Measurements from ENCODE around the gene TARS1. TPM values are rescaled to one million over a fixed set of nuclear protein-coding genes. Genes with fewer than 3 reads are reported as not detected.
"Not testable (repeated sequence)": the region's sequence is repeated elsewhere in the genome, so short reads cannot be mapped to it uniquely, and the experiment has no call there.

Gene TARS1
- total RNA-seq, 1 experiment from 2014 or later, result 250 TPM

GRCh38 chr5:33488558-33489355 lies 48.0 kb downstream of the TARS1 start:
- DNase-seq, result no peak
- Histone ChIP-seq H3K36me3 (replicated peaks; ENCODE audit: control insufficient read depth, insufficient read depth, low read length) (no peaks in the 10 kb centered on the region), H3K27me3 (ENCODE audit: control insufficient read depth, insufficient read depth, low read length) (no peaks in the 10 kb centered on the region), H3K4me3 (ENCODE audit: insufficient read depth, low read depth, low read length) (no peak overlapping the region)

GRCh38 chr5:33489481-33490067 lies 48.8 kb downstream of the TARS1 start:
- no peaks in the 10 kb centered on the region for H3K27me3 ChIP-seq (ENCODE audit: control insufficient read depth, insufficient read depth, low read length)
- no peak overlapping the region for H3K4me3 ChIP-seq (ENCODE audit: insufficient read depth, low read depth, low read length)
- no peaks in the 10 kb centered on the region for H3K36me3 ChIP-seq (replicated peaks; ENCODE audit: control insufficient read depth, insufficient read depth, low read length)
- no peak for DNase-seq

GRCh38 chr5:33490071-33490665 lies 49.4 kb downstream of the TARS1 start:
- Histone ChIP-seq H3K36me3 (replicated peaks; ENCODE audit: control insufficient read depth, insufficient read depth, low read length) (no peaks in the 10 kb centered on the region), H3K4me3 (ENCODE audit: insufficient read depth, low read depth, low read length) (no peak overlapping the region), H3K27me3 (ENCODE audit: control insufficient read depth, insufficient read depth, low read length) (no peaks in the 10 kb centered on the region)
- no peak for DNase-seq

GRCh38 chr5:33491941-33492340 lies 51.2 kb downstream of the TARS1 start:
- no peaks in the 10 kb centered on the region for H3K36me3 ChIP-seq (replicated peaks; ENCODE audit: control insufficient read depth, insufficient read depth, low read length)
- no peak for DNase-seq
- no peaks in the 10 kb centered on the region for H3K27me3 ChIP-seq (ENCODE audit: control insufficient read depth, insufficient read depth, low read length)
- H3K4me3 ChIP-seq (ENCODE audit: insufficient read depth, low read depth, low read length), result no peak overlapping the region

GRCh38 chr5:33494466-33494865 lies 53.7 kb downstream of the TARS1 start:
- Histone ChIP-seq H3K27me3 (ENCODE audit: control insufficient read depth, insufficient read depth, low read length) (no peaks in the 10 kb centered on the region), H3K36me3 (replicated peaks; ENCODE audit: control insufficient read depth, insufficient read depth, low read length) (no peaks in the 10 kb centered on the region), H3K4me3 (ENCODE audit: insufficient read depth, low read depth, low read length) (no peak overlapping the region)
- DNase-seq, result no peak

- peak; percentile 53 for DNase-seq
- H3K4me3 ChIP-seq (ENCODE audit: insufficient read depth, low read depth, low read length), result no peak overlapping the region
- H3K27me3 ChIP-seq (ENCODE audit: control insufficient read depth, insufficient read depth, low read length), result no peaks in the 10 kb centered on the region
- no peaks in the 10 kb centered on the region for H3K36me3 ChIP-seq (replicated peaks; ENCODE audit: control insufficient read depth, insufficient read depth, low read length)
These were observed 60.5 kb downstream of the TARS1 start for GRCh38 chr5:33501260-33501659.

DNA sequence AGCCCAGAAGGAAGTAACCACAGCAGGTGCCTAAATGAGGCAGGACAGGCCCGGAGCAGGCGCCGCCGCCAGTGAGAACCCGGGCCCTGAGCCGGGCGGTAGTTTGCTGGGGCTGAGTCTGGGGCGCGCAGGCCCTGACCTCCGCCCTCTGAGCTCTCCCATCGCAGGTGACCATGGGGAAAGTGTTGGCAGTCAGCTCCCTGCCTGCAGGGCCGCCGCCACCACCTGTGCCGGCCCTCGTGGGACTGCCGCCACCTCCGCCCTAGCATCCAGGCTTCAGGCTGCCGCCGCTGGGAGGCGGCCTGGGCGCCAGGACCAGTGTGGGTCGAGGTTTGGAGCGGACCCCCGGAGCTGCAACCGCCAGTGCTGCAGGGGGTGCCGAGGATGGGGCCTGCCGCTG lies 61.1 kb downstream of the TARS1 start:
- no peaks in the 10 kb centered on the region for H3K27me3 ChIP-seq (ENCODE audit: control insufficient read depth, insufficient read depth, low read length)
- peak; percentile 53 for DNase-seq
- H3K4me3 ChIP-seq (ENCODE audit: insufficient read depth, low read depth, low read length), result no peak overlapping the region
- H3K36me3 ChIP-seq (replicated peaks; ENCODE audit: control insufficient read depth, insufficient read depth, low read length), result no peaks in the 10 kb centered on the region

- Histone ChIP-seq H3K27me3 (ENCODE audit: control insufficient read depth, insufficient read depth, low read length) (no peaks in the 10 kb centered on the region), H3K4me3 (ENCODE audit: insufficient read depth, low read depth, low read length) (no peak overlapping the region), H3K36me3 (replicated peaks; ENCODE audit: control insufficient read depth, insufficient read depth, low read length) (no peaks in the 10 kb centered on the region)
- no peak for DNase-seq
These were observed 63.8 kb downstream of the TARS1 start for GRCh38 chr5:33504570-33504969.

DNA sequence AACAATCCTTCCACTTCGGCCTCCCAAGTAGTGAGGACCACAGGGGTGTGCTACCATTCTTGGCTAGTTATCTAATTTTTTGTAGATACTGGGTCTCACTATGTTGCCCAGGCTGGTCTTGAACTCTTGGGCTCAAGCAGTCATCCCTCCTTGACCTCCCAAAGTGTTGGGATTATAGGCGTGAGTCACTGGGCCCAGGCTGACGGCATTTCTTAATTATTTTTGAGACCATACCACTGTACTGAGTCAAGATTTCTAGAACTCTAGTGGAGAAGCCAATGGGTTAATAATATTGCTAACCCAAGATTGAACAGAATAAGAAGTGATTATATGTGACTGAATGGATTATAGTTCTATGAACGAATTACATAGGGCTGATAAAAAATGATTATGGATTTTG lies 66.7 kb downstream of the TARS1 start:
- H3K36me3 ChIP-seq (replicated peaks; ENCODE audit: control insufficient read depth, insufficient read depth, low read length), result no peaks in the 10 kb centered on the region
- no peaks in the 10 kb centered on the region for H3K27me3 ChIP-seq (ENCODE audit: control insufficient read depth, insufficient read depth, low read length)
- no peak overlapping the region for H3K4me3 ChIP-seq (ENCODE audit: insufficient read depth, low read depth, low read length)
- no peak for DNase-seq

DNA sequence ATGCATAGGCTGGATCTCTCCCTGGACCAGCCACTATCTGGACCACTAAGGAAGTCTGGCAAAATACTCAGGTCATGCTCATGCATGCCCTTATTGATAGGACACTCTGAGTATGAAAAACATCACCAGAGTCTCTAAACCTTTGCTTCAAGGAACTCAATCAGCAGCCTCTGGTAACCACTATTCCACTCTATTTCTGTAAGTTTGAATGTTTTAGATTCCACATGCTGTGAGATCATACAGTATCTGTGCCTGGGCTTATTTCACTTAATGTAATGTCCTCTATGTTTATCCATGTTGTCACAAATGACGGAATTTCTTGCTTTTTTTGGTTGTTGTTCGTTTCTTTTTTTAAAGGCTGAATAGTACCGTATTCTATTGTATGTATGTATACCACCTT lies 68.3 kb downstream of the TARS1 start:
- H3K27me3 ChIP-seq (ENCODE audit: control insufficient read depth, insufficient read depth, low read length), result no peaks in the 10 kb centered on the region
- no peak for DNase-seq

DNA sequence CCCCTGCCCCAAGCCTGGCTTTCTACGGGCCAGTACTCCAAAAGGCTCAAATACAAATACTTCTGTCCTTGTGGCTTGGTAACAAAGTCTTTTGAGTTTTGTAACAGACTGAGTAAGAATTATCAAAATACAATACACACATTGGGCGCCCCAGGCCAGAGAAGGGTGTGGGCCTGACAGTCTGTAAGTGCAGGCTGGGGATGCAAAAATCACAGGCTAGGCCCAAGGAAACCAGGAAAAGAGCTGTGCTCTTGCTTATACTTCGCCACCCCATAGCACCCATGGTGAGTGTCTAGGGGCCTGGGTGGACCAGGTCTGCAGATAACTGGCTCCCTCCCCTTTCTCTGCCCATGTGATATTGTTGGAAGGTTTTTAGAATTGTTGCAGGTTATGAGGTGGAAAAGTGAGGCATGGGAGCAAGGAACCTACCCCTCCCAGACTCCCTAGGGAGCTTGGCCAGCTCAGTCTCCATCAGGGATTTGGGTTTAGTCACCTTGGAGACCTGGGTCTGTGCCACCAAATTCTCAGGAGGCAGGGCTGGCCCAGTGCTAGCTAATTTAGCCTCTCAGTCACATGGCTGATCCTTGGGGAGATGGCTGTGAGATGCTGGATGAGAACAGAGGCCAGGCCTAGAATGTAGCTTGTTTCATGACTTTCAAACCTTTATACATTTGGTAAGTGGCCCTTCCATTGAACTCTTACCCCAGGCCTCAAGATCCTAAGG lies 72.9 kb downstream of the TARS1 start:
- Histone ChIP-seq H3K4me3 (ENCODE audit: insufficient read depth, low read depth, low read length) (no peak overlapping the region), H3K27me3 (ENCODE audit: control insufficient read depth, insufficient read depth, low read length) (no peaks in the 10 kb centered on the region), H3K36me3 (replicated peaks; ENCODE audit: control insufficient read depth, insufficient read depth, low read length) (no peaks in the 10 kb centered on the region)
- no peak for DNase-seq

More for the DNA sequence above, 68.3 kb downstream of the TARS1 start:
- Histone ChIP-seq H3K4me3 (ENCODE audit: insufficient read depth, low read depth, low read length) (no peak overlapping the region), H3K36me3 (replicated peaks; ENCODE audit: control insufficient read depth, insufficient read depth, low read length) (no peaks in the 10 kb centered on the region)

DNA sequence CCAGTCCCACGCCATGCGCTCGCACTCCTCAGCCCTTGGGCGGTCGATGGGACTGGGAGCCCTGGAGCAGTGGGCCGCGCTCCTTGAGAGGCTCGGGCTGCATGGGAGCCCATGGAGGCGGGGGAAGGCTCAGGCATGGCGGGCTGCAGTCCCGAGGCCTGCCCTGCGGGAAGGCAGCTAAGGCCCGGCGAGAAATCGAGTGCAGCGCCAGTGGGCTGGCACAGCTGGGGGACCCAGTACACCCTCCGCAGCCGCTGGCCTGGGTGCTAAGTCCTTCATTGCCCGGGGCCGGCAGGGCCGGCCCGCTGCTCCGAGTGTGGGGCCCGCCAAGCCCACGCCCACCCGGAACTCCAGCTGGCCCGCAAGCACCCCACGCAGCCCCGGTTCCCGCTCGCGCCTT lies 74.6 kb downstream of the TARS1 start:
- not testable (repeated sequence) for H3K4me3 ChIP-seq (ENCODE audit: insufficient read depth, low read depth, low read length); H3K27me3 ChIP-seq (ENCODE audit: control insufficient read depth, insufficient read depth, low read length); H3K36me3 ChIP-seq (replicated peaks; ENCODE audit: control insufficient read depth, insufficient read depth, low read length); DNase-seq

DNA sequence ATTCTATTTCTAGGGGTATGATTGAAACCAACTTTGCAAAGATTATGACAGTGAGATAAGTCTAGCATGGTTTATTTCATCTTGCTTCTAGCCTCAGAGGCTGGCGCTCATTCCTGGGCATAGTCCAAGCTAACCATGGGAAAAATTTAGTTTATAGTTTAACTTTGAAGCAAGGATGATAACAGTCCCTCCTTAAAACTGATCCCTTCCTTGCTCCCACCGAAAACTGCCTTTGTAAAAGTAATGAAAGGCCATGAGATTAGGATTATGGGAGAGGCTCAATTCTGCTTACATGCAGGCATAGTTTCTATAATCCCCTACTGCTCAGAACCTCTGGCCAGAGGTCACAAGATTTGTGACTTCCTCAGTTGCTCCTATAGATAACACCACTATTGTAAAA lies 75.7 kb downstream of the TARS1 start:
- Histone ChIP-seq H3K36me3 (replicated peaks; ENCODE audit: control insufficient read depth, insufficient read depth, low read length) (no peaks in the 10 kb centered on the region), H3K4me3 (ENCODE audit: insufficient read depth, low read depth, low read length) (no peak overlapping the region), H3K27me3 (ENCODE audit: control insufficient read depth, insufficient read depth, low read length) (no peaks in the 10 kb centered on the region)
- DNase-seq, result no peak
